Measurements from ENCODE around the gene TNS4.

Gene TNS4

DNA sequence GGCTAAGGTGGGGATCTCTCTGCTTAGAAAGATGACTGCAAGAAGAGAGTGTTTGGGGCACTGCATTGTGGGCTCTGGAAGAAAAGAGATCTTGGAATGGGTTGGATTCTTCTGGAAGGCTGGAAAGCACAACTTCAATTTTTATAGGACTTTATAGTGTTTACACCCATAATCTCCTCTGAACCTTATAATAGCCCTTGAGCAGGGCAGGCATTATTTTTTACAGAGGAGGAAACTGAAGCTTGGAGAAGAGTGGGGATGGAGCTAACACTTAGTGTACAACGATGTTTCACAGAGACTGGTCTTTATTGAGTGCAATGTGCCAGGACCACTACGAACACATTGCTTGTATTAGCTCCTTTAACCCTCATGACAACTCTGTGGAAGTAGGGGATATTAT is 10.4 kb downstream of the TNS4 start:
- no peak for DNase-seq

DNA sequence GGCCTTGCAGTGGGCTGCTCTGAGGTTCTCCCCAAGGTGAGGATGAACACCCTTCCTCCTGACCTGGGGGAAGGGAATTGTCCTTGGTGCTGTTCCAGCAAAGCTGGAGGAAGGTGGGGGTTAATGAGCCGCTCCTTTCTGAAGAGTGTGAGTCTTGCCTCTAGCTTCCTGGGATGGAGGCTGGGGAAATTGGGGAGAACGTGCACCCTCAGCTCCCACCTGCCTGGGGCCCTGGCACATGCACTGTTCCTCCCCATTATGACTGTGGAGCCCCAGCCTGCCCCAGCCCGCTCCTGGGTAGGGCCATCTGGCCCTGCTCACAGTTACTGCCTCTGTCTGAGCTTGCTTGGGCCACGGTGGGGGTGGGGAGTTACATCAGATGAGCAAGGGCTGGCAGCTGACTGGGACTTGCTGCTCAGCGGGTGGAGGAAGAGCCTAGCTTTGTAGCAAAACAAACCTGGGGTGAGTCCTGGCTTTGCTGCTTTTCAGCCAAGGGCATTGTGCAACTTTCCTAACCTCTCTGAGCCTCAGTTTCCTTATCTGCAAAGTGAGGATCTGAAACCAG is 11.1 kb downstream of the TNS4 start:
- peak; percentile 41 for DNase-seq

DNA sequence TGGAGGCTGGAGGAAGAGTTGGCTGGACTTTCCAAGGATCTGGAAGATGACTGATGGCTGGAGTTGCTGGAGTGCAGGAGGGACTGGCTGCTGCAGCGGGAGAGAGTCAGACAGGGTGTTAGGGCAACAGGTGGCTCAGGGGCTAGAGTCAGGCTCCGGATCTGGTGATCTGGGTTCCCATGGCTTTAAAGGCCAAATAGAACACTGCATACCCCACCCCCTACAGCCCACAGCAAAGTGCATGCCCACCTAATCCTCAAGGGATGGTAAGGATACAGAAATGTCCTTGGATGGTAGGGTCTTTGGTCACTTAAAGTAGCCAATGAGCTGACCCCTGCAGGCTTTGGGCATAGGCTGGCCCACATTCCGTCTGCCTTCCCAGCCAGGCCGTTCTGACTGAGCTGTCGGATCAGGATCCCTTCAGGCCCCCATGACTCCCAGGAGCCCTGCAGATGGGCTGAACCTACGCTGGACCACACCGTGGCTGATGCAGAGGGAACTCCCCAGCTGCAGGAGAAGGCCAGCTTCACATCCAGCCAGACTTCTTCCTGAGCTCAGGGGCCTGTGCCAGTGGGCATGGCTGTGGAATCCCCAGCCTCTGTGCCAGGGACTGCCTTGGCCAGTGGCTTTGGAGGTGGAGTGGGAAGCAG is 13.9 kb downstream of the TNS4 start:
- DNase-seq = no peak

- DNase-seq = no peak
These were observed 14.7 kb downstream of the TNS4 start for GRCh38 chr17:40486522-40487370.

DNA sequence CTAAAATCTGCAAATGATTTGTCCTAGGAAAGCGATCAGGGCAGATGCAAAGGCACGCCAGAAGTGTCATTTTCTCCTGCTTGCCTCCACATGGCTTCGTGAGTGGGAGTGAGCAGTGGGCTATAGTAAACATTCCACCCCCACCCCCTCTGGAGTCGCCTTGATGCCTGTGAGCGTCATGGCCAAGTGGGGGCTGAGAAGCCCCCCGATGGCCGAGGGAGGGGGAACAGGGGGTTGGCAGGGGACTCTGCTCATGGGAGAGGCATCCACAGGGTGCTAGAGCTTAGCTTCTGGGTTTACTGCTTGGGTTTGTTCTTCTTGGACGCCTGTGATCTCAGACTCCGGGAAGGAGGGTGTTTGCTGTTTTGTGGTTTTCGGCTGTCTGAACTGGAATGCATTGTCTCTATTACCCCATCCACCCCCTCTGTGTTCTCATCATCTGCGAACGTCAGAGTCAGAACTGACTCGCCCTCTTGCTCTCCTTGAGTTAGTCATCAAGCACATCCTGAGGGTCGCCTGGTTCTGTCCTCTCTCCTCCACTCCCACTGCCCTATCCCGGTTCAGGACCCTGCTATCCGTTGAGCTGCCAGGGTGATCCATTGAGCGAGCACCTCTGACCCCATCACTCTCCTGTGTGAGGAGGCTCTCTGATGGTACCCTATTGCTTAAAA is 15.4 kb downstream of the TNS4 start:
- DNase-seq = no peak

DNA sequence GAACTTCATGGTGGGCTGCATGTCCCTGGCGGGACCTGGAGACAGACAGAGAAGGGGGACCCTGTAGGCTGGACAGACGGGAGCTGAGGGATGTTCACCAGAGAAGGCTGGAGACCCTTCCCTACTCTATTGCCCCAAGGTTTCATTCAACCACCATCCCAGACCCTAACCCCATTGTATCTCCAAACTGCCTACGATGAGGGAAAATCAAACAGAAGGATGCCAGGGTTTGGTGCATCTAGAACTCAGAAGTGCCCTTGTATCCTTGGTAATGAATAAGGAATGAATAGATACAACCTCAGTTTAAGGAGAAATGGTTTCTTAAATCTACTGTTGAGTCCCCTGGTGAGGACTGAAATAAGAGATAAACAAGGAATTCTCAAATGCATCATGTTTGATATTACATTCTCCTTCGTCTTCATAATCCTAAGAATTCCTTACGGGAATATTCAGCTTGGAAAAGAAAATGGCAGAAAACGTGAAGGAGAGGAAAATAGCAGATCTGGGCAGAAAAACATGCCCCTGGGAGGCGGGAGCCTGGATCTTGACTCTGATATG is 16.4 kb downstream of the TNS4 start:
- no peak for DNase-seq

GRCh38 chr17:40484285-40484972 is 17.0 kb downstream of the TNS4 start:
- DNase-seq = no peak

GRCh38 chr17:40483679-40484078 is 17.7 kb downstream of the TNS4 start:
- no peak for DNase-seq

GRCh38 chr17:40482722-40483121 is 18.7 kb downstream of the TNS4 start:
- no peak for DNase-seq

DNA sequence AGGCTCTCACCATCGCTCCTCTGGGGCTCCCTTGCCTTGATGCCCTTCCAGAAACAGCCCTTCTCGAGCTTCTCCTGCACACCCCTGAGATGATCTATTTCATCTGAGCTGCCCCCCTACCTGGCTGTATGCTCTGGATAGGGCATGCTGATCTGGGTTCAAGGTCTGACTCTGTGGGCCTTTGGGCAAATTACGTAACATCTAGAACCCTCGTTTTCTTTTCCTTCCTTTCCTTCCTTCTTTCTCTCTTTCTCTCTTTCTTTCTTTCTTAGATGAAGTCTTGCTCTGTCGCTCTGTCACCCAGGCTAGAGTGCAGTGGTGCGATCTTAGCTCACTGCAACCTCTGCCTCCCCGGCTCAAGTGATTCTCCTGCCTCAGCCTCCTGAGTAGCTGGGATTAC is 20.3 kb downstream of the TNS4 start:
- DNase-seq = no peak

DNA sequence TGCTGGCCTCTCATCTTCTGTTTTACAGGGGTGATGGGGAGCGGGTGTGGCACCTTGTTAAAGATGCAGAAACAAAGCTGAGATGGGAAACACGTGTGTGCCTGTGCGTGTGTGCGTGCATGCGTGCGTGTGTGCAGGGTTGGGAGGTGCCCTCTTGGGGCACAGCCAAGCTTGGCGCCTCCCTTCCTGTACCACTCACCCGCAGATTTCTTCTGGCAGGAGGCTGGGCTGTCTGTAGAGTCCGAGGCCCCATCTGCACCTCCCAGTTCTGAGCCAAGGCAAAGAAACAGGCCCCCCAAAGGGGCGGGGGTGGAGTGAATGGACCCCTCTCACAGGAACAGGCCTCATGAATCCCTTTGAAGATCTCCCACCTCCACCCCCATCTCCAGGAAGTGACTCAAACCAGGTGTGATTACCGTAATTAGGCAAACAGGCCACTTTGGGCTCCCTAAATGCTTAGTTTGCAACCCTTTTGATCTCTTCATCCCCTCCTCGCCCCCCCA is 20.9 kb downstream of the TNS4 start:
- DNase-seq = peak; percentile 86

- no peak for DNase-seq
These were observed 21.5 kb downstream of the TNS4 start for GRCh38 chr17:40479754-40480480.

- no peak for DNase-seq
These were observed 22.9 kb downstream of the TNS4 start for GRCh38 chr17:40478486-40478885.

GRCh38 chr17:40477796-40478195 is 23.6 kb downstream of the TNS4 start:
- DNase-seq = no peak

DNA sequence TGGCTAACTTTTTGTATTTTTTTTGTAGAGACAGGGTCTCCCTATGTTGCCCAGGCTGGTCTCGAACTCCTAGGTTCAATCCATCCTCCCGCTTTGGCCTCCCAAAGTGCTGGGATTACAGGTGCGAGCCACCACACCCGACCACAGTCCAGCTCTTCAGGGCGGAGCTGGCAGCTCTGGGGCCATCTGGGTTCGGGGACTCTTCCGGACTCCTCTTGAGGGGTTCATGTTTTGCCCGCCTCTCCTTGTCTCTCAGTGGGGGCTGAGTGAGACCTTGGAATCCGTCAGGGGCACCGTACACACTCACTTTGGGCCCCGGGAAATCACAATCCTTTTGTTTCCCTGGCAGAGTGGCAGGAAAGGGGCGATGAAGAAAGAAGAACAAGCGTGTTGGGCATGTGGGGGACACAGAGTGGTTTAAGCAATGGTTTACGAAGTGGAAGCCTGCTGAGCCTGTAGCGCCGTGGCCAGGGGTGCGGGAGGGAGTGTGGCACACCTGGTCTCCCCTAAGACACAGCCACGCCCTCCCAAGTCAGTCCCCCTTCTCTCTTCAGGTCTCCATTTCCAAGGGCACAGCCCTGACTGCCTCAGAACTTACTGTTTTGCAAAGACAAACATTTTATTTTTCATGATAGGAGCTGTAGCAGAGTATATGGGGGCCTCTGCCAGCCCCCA is 26.1 kb downstream of the TNS4 start:
- no peak for DNase-seq

DNA sequence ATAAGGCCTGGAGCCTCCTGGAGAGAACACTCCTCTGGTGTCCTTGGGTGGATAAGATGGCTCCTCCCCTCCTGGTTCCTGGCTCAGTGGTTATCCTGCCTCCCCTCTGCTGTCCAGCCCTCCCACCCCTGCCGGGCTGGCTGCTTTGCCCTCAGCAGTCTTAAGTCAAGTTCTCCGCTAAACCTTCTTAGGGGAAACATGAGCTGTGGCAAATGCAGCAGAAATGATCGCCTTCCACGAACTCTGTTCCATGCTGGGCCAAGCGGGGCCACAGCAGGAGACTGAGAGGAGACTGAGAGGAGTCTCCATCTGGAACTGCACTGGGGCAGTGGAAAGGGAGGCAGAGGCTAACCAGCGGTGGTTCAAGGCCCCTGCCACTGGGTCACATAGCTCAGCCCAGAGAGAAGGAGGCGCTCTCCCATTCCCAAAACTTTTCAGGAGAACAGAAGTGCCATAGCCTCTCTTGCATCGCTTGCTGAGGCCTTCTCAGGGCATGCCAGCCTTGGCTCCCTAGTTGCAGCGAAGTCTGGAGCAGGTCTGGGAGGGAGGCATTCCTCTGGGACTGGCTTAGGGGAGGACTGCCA is 26.9 kb downstream of the TNS4 start:
- no peak for DNase-seq

- no peak for DNase-seq
These were observed 27.7 kb downstream of the TNS4 start for GRCh38 chr17:40473573-40474365.

DNA sequence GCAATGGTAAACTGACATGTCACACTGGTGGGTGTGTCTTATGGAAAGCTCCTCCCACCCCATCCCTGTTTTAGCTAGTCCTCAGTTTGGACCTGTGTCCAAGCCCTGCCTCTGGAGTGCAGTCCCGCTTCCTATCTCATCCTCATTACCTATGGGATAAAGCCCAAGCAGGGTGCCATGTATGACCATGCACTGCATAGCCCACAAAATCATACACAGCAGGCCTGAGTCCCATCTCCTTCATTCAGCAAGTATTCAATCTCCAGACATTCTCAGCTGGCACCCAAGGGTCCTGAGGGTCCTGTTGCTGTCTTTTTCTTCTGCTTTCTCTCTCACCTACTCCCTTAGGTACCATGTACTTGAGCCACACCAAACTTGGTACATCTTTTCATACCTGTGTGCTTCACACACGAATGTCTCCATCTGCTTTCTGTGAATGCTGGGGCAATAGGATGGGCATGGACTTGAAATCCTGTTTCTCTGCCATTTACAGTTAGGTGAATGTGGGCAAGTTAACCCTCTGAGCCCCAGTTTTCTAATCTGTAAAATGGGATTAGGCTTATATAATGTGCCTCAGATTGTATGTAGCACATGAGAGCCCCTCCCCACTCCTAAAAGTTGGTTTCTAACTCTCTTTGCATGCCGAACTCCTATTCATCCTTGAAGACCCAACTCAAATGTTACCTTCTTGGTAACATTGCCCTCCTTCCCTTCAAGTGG is 28.5 kb downstream of the TNS4 start:
- DNase-seq = no peak

Data from activated naive CD4-positive, alpha-beta T cell treated with anti-CD3 and anti-CD28 coated beads, Interleukin-2, amount 50 U/mL, for 16 hours (primary cell).